GM19099 (cell line): ENCODE measurements around the gene OOSP2.

ENCODE experiments used
- POLR2A ChIP-seq: IDR thresholded peaks from 3 replicates; pipeline ENCODE4 v1.6.1; 2011; ENCODE audit warnings: low read depth; ENCODE audit not compliant: insufficient read length; ENCODE audit errors: extremely low read depth

Gene OOSP2

GRCh38 chr11:60040109-60040508 is at the start of gene OOSP2:
TSS of gene OOSP2 (plus strand) at chr11:60040409. CDS start at chr11:60040460, 51 bp downstream.
- no peak for TF ChIP-seq POLR2A

- no peak for TF ChIP-seq POLR2A
Observed at GRCh38 chr11:59990421-59990820, 49.8 kb upstream of the OOSP2 start.

GRCh38 chr11:59992425-59992824 is 47.8 kb upstream of the OOSP2 start:
- TF ChIP-seq POLR2A, result no peak

GRCh38 chr11:59997800-59998199 is 42.4 kb upstream of the OOSP2 start:
- TF ChIP-seq POLR2A, result no peak

- no peak for TF ChIP-seq POLR2A
Observed at GRCh38 chr11:59999691-60000090, 40.5 kb upstream of the OOSP2 start.

- TF ChIP-seq POLR2A, result no peak
Observed at GRCh38 chr11:60003729-60004128, 36.5 kb upstream of the OOSP2 start.

- TF ChIP-seq POLR2A, result no peak
Observed at GRCh38 chr11:60005360-60005759, 34.8 kb upstream of the OOSP2 start.

GRCh38 chr11:60016881-60017280 is 23.3 kb upstream of the OOSP2 start, which contains the start of gene OOSP4B:
TSS of gene OOSP4B (plus strand) at chr11:60017181.
- no peak for TF ChIP-seq POLR2A

GRCh38 chr11:60018058-60018457 is 22.2 kb upstream of the OOSP2 start:
- no peak for TF ChIP-seq POLR2A

- no peak for TF ChIP-seq POLR2A
Observed at GRCh38 chr11:60029015-60029632, 11.1 kb upstream of the OOSP2 start.

- TF ChIP-seq POLR2A, result no peak
Observed at GRCh38 chr11:60056349-60056969, 16.2 kb downstream of the OOSP2 start, which contains the start of gene MS4A3. TSS of gene MS4A3 (plus strand) at chr11:60056665. CDS start at chr11:60061161, 4,496 bp downstream.

- no peak for TF ChIP-seq POLR2A
Observed at GRCh38 chr11:60059052-60059451, 18.8 kb downstream of the OOSP2 start.

GRCh38 chr11:60059521-60060240 is 19.5 kb downstream of the OOSP2 start:
- TF ChIP-seq POLR2A, result no peak

GRCh38 chr11:60064111-60064510 is 23.9 kb downstream of the OOSP2 start:
- TF ChIP-seq POLR2A, result no peak

GRCh38 chr11:60065801-60066200 is 25.6 kb downstream of the OOSP2 start:
- no peak for TF ChIP-seq POLR2A

GRCh38 chr11:60069450-60069849 is 29.2 kb downstream of the OOSP2 start:
- TF ChIP-seq POLR2A, result no peak
